ENCODE measurements around the gene MAN2A1.

The MAN2A1 gene

GRCh38 chr5:109903061-109903460 lies 213.3 kb downstream of the MAN2A1 start:
- FAIRE-seq (no peak), DNase-seq (ENCODE audit: insufficient read length, low spot score) (no peak)
- TF ChIP-seq POLR2A (IDR thresholded peaks at IDR 0.05; ENCODE audit: low read depth, low read length) = no peak

GRCh38 chr5:109905906-109906305 lies 216.2 kb downstream of the MAN2A1 start:
- TF ChIP-seq POLR2A (IDR thresholded peaks at IDR 0.05; ENCODE audit: low read depth, low read length) = no peak
- no peak for FAIRE-seq
- no peak for DNase-seq (ENCODE audit: insufficient read length, low spot score)

- no peak for FAIRE-seq
- no peak for DNase-seq (ENCODE audit: insufficient read length, low spot score)
- TF ChIP-seq POLR2A (IDR thresholded peaks at IDR 0.05; ENCODE audit: low read depth, low read length) = no peak
Observed at GRCh38 chr5:109907189-109907588, 217.5 kb downstream of the MAN2A1 start.

- FAIRE-seq = no peak
- TF ChIP-seq POLR2A (IDR thresholded peaks at IDR 0.05; ENCODE audit: low read depth, low read length) = no peak
- no peak for DNase-seq (ENCODE audit: insufficient read length, low spot score)
Observed at GRCh38 chr5:109907731-109908130, 218.0 kb downstream of the MAN2A1 start.

GRCh38 chr5:109908366-109908765 lies 218.6 kb downstream of the MAN2A1 start:
- no peak for FAIRE-seq
- no peak for DNase-seq (ENCODE audit: insufficient read length, low spot score)
- TF ChIP-seq POLR2A (IDR thresholded peaks at IDR 0.05; ENCODE audit: low read depth, low read length) = no peak

GRCh38 chr5:109910874-109911273 lies 221.1 kb downstream of the MAN2A1 start:
- DNase-seq (ENCODE audit: insufficient read length, low spot score) (no peak), FAIRE-seq (no peak)
- TF ChIP-seq POLR2A (IDR thresholded peaks at IDR 0.05; ENCODE audit: low read depth, low read length) = no peak

GRCh38 chr5:109911731-109912130 lies 222.0 kb downstream of the MAN2A1 start:
- FAIRE-seq = no peak
- DNase-seq (ENCODE audit: insufficient read length, low spot score) = no peak

GRCh38 chr5:109914906-109915305 lies 225.2 kb downstream of the MAN2A1 start:
- FAIRE-seq = no peak

More at GRCh38 chr5:109911731-109912130, 222.0 kb downstream of the MAN2A1 start:
- no peak for TF ChIP-seq POLR2A (IDR thresholded peaks at IDR 0.05; ENCODE audit: low read depth, low read length)

GRCh38 chr5:109916481-109917153 lies 226.9 kb downstream of the MAN2A1 start:
- no peak for TF ChIP-seq POLR2A (IDR thresholded peaks at IDR 0.05; ENCODE audit: low read depth, low read length)
- DNase-seq (ENCODE audit: insufficient read length, low spot score) (no peak), FAIRE-seq (no peak)

More at GRCh38 chr5:109914906-109915305, 225.2 kb downstream of the MAN2A1 start:
- TF ChIP-seq POLR2A (IDR thresholded peaks at IDR 0.05; ENCODE audit: low read depth, low read length) = no peak
- no peak for DNase-seq (ENCODE audit: insufficient read length, low spot score)
